RWPE2 (cell line): ENCODE data around the gene PIPOX.

Experiments used
- ATAC-seq: fragments of 200-7000 bp; cut with Tn5 transposase; 3 replicates; pipeline ENCODE4 v1.9.1; 2021; ENCODE audit warnings: low read depth
- DNase-seq: peaks from one replicate; pipeline ENCODE4 v3.0.0-alpha.2; 2020; ENCODE audit warnings: low spot score
- H3K27ac ChIP-seq: fragments of 450-650 bp; 2 replicates; pipeline ENCODE4 v1.5.1; 2017; ENCODE audit warnings: mild to moderate bottlenecking; ENCODE audit not compliant: poor library complexity, severe bottlenecking
- H3K27me3 ChIP-seq: fragments of 250-450 bp; sonication (Bioruptor Pico); 2 replicates; pipeline ENCODE4 v1.5.1; 2021; ENCODE audit warnings: mild to moderate bottlenecking, moderate library complexity; ENCODE audit not compliant: insufficient read depth, poor library complexity, severe bottlenecking
- H3K36me3 ChIP-seq: fragments of 250-450 bp; sonication (Bioruptor Pico); 2 replicates; pipeline ENCODE4 v1.5.1; 2020; ENCODE audit warnings: low read depth, mild to moderate bottlenecking, moderate library complexity
- H3K4me1 ChIP-seq: fragments of 250-450 bp; sonication (Bioruptor Pico); 2 replicates; pipeline ENCODE4 v1.5.1; 2021; ENCODE audit warnings: mild to moderate bottlenecking, moderate library complexity; ENCODE audit not compliant: insufficient read depth, poor library complexity, severe bottlenecking
- H3K4me3 ChIP-seq: fragments of 250-450 bp; sonication (Bioruptor Pico); 2 replicates; pipeline ENCODE4 v1.5.1; 2021; ENCODE audit warnings: mild to moderate bottlenecking, moderate library complexity; ENCODE audit not compliant: severe bottlenecking
- H3K9me3 ChIP-seq: fragments of 250-450 bp; sonication (Bioruptor Pico); 2 replicates; pipeline ENCODE4 v1.5.1; 2021; ENCODE audit warnings: mild to moderate bottlenecking, moderate library complexity; ENCODE audit not compliant: severe bottlenecking
- TF ChIP-seq, protein P1 (sequence below): fragments of 450-650 bp; IDR thresholded peaks from one replicate; pipeline ENCODE4 v1.5.1; 2017; ENCODE audit warnings: mild to moderate bottlenecking, moderate library complexity; ENCODE audit not compliant: poor library complexity, severe bottlenecking

The PIPOX gene

DNA sequence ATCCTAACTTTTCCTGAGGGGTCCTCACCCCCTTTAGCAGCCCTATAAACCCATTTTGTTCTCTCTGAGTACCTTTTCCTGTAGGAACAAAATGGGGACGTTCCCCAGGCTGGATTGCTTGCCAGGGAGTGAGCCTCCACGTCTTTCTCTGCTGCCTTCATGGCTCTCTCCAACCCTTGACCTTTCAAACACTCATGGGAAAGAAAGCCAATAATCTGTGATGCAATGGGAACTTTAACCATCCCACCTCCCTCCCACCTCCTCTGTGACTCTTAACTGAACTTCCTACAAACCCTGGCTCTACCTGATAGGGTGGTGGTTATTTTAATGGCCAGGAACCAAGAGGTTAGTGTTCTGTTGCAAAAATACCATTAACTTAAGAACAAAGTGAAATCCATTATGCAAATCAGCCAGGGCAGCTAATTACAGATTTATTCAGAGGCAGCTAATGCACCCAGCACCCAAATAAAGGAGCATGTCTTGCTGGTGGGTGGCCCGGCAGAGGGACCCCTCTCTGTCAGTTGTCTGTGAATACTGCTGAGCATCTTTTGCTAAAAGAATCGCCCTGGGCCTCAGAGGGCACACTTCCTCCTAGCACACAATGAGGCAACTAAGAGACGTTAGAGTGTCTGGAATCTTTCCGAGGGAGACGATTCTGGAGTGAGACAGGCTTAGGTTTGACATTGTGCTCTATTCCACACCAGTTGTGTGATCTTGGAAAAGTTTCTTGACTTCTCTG is 3.0 kb downstream of the PIPOX start:
- Histone ChIP-seq H3K4me1 (no peaks in the 10 kb centered on the region), H3K27me3 (no peaks in the 10 kb centered on the region), H3K27ac (no peak overlapping the region), H3K9me3 (no peaks in the 10 kb centered on the region), H3K4me3 (no peak overlapping the region), H3K36me3 (no peaks in the 10 kb centered on the region)
- TF ChIP-seq, protein P1, sequence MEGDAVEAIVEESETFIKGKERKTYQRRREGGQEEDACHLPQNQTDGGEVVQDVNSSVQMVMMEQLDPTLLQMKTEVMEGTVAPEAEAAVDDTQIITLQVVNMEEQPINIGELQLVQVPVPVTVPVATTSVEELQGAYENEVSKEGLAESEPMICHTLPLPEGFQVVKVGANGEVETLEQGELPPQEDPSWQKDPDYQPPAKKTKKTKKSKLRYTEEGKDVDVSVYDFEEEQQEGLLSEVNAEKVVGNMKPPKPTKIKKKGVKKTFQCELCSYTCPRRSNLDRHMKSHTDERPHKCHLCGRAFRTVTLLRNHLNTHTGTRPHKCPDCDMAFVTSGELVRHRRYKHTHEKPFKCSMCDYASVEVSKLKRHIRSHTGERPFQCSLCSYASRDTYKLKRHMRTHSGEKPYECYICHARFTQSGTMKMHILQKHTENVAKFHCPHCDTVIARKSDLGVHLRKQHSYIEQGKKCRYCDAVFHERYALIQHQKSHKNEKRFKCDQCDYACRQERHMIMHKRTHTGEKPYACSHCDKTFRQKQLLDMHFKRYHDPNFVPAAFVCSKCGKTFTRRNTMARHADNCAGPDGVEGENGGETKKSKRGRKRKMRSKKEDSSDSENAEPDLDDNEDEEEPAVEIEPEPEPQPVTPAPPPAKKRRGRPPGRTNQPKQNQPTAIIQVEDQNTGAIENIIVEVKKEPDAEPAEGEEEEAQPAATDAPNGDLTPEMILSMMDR: no peak
- ATAC-seq: no peak
- DNase-seq: no peak

DNA sequence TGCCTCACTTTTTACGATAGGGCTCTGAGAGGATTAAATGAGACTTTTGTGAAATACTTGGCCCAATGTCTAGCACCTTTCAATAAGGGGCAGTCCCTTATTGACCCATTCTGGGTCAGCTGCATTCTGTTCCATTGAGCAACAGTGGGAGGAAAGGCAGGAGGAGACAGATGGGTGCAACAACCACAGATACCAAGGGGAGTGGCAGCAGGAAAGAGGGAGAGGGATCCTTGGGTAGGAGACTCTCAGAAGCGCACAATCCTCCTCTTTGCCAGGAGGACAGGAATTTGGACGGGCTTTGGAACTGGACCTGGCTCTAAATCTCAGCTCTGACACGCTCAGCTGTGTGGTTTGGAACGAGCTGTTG is 3.5 kb downstream of the PIPOX start:
- no peaks in the 10 kb centered on the region for H3K9me3 ChIP-seq
- ATAC-seq: no peak
- H3K4me3 ChIP-seq: no peak overlapping the region
- TF ChIP-seq, protein P1: no peak
- DNase-seq: no peak
- H3K27ac ChIP-seq: no peak overlapping the region
- no peaks in the 10 kb centered on the region for H3K36me3 ChIP-seq
- no peaks in the 10 kb centered on the region for H3K27me3 ChIP-seq
- no peaks in the 10 kb centered on the region for H3K4me1 ChIP-seq

DNA sequence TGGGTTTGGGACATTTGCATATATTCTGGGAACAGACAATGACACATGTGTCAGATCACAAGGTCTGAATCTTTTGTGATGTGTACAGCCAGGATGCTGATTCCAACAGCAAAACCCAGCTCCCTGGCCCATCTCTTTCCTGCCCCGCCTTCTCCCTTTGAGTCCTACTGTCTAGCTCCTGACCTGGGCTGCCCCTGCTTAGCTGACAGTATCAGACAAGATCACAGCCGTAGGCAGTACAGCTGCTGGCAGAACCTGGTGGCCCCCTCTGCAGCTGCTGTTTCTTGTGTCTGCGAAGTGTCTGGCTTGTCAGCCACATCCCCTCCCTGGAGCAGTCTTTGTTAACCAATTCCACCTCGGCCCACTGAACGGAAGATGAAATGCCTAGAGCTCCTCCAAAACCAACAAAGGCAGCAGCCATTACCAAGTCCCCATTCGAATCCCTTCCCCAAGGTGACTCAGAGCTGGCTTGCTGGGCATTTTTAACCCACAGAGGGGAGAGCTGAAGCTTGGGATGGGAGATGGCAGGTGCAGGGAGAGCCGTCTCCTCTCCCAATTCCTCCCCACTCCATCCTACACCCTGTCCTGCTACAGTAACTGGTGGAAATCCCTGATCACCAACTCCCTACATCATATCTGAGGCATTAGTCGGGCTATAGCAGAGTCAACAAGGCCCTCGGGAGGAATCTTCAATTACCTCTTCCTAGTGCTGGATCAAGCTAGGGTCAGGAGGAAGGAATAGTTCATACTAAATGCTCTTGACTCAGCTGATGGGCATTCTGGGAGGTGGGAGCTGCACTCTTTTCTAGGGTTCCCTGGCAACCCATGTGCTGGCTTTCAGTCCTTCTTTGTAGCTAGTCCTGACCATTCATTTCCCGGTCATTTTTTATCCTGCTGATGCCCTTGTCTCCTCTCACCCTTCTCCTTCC is 5.8 kb downstream of the PIPOX start:
- no peaks in the 10 kb centered on the region for H3K36me3 ChIP-seq
- ATAC-seq (peak; percentile 36; the same call in 1 of the 3 replicates), DNase-seq (no peak)
- no peak overlapping the region for H3K27ac ChIP-seq
- no peaks in the 10 kb centered on the region for H3K27me3 ChIP-seq
- H3K4me3 ChIP-seq: no peak overlapping the region
- TF ChIP-seq, protein P1: no peak
- H3K9me3 ChIP-seq: no peaks in the 10 kb centered on the region
- no peaks in the 10 kb centered on the region for H3K4me1 ChIP-seq

DNA sequence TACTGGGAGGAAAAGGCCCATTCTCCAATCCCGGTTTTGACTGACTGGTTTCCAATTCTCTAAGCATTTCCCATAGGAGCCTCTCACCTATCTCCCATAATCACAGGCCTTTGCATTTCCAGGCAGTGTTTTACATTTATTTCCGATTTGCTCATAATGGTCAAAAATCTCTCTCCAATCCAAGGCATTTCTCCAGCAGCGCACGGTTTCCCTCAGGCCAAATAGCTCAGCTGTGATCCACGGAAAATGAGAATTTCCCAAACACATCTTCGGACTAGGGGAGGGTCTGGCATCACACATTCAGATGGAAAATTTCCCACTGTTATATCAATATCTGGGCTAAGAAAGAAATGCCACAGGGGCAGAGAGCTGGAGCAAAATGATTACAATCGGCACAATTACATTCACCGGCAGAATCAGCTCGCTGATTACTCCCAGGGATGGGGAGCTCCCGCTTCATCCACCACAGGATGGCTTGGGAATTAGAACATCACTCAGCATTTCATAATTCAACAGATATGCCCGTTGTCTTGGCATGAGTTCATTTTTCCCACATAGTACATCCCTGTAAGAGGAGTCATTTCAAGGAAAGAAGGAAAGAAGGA is 6.7 kb downstream of the PIPOX start:
- no peaks in the 10 kb centered on the region for H3K27me3 ChIP-seq
- no peak for DNase-seq
- no peaks in the 10 kb centered on the region for H3K9me3 ChIP-seq
- ATAC-seq: no peak
- H3K27ac ChIP-seq: no peak overlapping the region
- no peaks in the 10 kb centered on the region for H3K36me3 ChIP-seq
- no peaks in the 10 kb centered on the region for H3K4me1 ChIP-seq
- TF ChIP-seq, protein P1: no peak
- no peak overlapping the region for H3K4me3 ChIP-seq
